ENCODE measurements around the gene CAPN1.

DNA sequence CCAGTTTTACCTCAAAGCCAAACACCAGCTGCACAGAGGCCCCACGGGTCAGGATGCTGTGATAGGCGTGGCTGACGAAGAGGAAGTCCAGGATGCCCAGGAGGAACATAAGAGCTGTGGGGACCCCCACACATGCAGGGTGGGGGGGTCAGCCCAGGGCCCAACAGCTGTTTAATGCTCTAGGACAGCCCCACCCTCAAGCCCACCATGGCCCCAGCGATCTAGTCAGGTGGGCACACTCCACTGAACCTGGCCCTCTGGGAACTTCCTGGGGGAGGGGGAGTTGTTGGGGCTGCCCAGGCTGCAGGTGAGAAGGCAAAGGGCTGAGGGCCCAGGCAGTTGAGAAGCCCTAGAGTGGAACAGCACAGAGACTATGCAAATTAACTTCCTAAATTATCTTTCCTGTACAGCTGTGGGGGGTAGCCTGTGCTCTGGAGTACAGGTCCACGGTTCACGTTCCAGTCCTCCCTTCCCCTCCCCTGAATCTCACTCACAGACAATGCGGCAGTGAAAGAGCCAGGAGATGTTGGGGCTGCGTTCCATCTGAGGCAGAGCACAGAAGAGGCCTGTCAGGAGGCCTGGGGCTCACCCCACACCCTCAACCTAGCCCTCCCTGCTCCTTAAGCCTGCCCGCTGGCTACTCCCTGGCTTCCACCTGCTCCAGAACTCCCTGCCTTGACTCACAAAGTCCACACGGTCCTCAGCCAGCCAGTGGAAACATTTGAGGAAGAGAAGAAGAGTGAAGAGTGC is 49.3 kb upstream of the CAPN1 start:
- TF ChIP-seq, protein P1, sequence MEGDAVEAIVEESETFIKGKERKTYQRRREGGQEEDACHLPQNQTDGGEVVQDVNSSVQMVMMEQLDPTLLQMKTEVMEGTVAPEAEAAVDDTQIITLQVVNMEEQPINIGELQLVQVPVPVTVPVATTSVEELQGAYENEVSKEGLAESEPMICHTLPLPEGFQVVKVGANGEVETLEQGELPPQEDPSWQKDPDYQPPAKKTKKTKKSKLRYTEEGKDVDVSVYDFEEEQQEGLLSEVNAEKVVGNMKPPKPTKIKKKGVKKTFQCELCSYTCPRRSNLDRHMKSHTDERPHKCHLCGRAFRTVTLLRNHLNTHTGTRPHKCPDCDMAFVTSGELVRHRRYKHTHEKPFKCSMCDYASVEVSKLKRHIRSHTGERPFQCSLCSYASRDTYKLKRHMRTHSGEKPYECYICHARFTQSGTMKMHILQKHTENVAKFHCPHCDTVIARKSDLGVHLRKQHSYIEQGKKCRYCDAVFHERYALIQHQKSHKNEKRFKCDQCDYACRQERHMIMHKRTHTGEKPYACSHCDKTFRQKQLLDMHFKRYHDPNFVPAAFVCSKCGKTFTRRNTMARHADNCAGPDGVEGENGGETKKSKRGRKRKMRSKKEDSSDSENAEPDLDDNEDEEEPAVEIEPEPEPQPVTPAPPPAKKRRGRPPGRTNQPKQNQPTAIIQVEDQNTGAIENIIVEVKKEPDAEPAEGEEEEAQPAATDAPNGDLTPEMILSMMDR (IDR thresholded peaks at IDR 0.05), result no peak
- TF ChIP-seq POLR2A (IDR thresholded peaks at IDR 0.05) (no peak), EP300 (IDR thresholded peaks at IDR 0.05) (no peak), POLR2AphosphoS5 (IDR thresholded peaks at IDR 0.05) (no peak)

Data from upper lobe of left lung (tissue), 4 donors.